Measurements from ENCODE around the gene ACSM3. TPM values are rescaled to one million over a fixed set of nuclear protein-coding genes. Genes with fewer than 3 reads are reported as not detected.

ACSM3 gene
- total RNA-seq: 0.65 and 2.6 TPM in 2 replicates

GRCh38 chr16:20763461-20764232 is at the start of gene ACSM3:
TSS of gene ACSM3 (plus strand) at chr16:20764014. CDS start at chr16:20770035, 6,021 bp downstream.

GRCh38 chr16:20741554-20742285 is 22.1 kb upstream of the ACSM3 start, which contains the start of gene THUMPD1:
TSS of gene THUMPD1 (minus strand) at chr16:20741818. CDS start at chr16:20741739, 79 bp downstream.

GRCh38 chr16:20806168-20807050 is 42.6 kb downstream of the ACSM3 start, which contains the start of the genes ERI2 and REXO5:
TSS of gene ERI2 (minus strand) at chr16:20806472. CDS start at chr16:20806430, 42 bp downstream.
TSS of gene REXO5 (plus strand) at chr16:20806527. CDS start at chr16:20806954, 427 bp downstream.

Other genes starting within 250 kb of the ACSM3 start
- not detected in 2 replicates for gene ACSM2B, start 187.6 kb upstream of the ACSM3 start, total RNA-seq
- gene ACSM1, start 66.3 kb upstream of the ACSM3 start, total RNA-seq: 0.08 TPM in 2 replicates
- 32.6 and 39.9 TPM in 2 replicates for gene THUMPD1, start 22.2 kb upstream of the ACSM3 start, total RNA-seq
- 11.9 and 20.8 TPM in 2 replicates for gene ERI2, start 42.5 kb downstream of the ACSM3 start, total RNA-seq
- gene REXO5, start 42.5 kb downstream of the ACSM3 start, total RNA-seq: 2.4 and 9.0 TPM in 2 replicates
- gene DCUN1D3, start 136.3 kb downstream of the ACSM3 start, total RNA-seq: 6.8 and 8.7 TPM in 2 replicates
- gene LYRM1, start 136.8 kb downstream of the ACSM3 start, total RNA-seq: 26.6 and 52.9 TPM in 2 replicates

All from hair follicular keratinocyte (primary cell).